ENCODE measurements around the gene CAPN15.
"Not testable (repeated sequence)": the region's sequence is repeated elsewhere in the genome, so short reads cannot be mapped to it uniquely, and the experiment has no call there.

CAPN15 gene
- total RNA-seq: 89.7 to 118 reads per million in 2 donors

DNA sequence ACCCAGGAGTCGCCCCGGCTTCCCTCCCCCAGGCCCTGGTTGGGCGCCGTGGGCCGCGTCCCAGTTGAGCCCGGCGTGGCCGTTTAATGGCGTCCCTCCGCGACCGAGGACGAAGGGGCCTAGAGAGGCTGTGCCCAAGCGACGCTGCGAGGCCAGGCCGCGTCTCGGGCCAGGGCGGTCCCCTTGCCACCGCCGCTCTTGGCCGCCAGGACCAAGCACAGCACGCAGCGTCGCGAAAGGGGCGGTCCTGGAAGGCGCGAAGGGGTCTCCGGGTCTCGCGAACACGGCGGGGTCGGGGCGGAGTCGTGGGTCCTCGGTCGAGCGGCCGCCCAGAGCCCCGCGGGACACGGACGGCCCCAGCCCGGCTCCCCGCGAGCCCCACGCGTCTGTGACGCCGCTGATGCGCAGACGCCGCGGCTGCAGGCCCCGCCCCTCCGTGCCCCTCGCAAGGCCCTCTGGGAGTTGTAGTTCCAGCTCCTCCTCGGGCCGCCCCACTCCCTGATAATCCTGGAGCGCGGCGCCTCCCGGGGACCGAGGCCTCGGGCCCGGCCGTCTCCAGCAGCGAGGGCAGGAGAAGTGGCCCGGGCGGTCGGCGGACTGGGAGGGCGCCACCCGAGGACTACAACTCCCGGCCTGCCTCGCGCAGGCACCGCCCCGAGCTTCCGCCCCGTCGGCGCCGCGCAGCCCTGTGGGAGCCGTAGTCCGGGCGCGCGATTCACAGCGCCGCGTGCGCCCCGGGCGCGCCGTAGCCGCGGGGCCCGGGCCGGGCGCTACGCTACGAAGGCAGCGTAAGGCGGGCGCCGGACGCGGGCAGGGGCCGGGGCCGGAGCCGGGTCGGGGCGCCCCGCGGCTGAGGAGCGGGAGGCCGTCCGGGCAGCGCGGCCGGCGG is at the start of gene CAPN15:
Gene CAPN15, plus strand, starts transcription at position 698 of the 889 bp plus-strand sequence. CDS start 19,127 bp downstream, outside the sequence.
- peak; percentile 76 for DNase-seq

DNA sequence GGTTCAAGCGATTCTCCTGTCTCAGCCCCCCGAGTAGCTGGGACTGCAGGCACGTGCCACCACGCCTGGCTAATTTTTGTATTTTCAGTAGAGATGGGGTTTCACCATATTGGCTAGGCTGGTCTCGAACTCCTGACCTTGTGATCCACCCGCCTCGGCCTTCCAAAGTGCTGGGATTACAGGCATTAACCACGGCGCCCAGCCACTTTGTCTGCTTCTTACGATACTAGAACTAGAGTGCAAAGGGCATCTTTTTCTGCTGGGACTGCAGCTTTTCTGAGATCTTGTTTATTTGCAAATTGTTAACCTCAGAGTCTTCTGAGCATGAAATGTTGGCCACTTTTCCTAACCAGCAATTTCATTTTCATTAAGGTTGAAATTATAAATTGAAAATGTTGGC is 49.2 kb upstream of the CAPN15 start:
- DNase-seq: not testable (repeated sequence)

DNA sequence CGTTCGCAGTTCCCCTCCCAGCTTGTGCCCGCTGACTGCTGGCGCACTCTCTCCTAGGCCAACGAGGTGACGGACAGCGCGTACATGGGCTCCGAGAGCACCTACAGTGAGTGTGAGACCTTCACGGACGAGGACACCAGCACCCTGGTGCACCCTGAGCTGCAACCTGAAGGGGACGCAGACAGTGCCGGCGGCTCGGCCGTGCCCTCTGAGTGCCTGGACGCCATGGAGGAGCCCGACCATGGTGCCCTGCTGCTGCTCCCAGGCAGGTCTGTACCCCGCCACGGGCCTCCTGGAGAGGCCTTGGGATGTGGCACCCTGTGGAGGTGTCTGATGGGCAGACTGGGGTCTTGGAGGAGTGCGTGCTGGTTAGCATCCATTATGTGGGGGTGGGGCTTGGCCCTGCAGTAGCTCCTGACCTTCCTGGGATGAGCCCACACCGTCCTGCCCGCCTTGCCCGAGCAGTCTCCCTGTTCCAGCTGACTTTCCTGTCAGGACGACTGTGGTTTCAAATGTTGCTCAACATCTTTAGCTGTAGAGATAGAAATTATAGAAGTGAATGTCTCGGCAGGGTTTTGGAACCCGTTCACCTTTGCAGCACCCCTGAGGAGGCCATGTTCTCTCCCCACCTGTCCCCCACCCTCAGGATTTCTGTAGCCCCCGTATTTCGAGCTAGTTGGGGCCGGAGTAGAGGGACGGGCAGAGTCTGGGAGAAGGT is 44.9 kb upstream of the CAPN15 start:
- DNase-seq: no peak

DNA sequence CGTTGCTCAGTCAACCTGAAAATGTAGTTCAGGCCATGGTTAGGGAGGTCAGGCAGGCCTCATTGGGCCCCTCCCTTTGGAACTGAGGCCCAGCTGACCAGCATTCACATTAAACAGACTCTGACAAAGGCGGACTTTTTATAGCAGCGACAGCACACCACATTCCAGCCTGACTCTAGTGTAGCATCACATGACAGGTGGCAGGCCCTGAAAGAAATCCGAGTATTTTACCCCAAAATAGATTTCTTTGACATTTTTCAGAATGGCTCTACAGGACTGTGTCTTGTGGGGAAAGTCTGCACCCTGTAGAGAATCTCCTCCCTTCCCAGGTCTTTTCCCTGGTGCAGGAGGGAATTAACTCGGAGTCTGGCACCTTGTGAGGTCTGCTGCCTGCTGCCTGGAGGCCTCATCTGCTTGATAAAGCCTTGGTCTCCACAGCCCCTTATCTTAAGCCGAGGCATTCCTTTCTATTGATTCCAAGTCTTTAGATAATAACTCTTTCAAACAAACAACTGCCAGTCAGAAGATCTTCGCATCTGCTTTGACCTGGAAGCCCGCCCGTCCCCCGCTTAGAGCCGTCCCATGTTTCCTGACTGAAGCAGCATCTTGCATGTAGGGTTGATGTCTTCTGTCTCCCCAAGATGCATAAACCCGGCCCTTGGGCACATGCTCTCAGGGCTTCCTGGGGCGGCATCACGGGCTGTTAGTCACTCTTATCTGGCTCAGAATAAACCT is 44.0 kb upstream of the CAPN15 start:
- no peak for DNase-seq

DNA sequence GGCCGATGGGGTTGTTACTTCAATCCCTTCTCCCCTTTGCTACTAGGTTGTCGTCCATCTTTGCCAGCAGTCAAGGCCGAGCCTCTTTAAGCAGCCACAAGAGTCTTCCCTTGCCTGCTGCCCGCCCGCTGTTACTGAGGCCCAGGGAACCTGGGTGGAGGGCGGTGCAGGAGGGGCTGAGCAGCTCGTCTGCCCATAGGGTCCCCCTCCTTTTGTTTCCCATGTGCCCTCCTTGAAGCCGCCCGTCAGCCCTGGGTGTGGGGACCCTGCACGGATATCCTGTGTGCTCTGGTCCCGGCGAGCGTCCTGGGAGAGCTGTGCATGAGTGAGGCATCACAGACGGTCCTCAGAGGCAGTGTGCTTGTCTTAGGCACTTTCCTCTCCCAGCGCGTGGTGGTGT is 37.9 kb upstream of the CAPN15 start:
- DNase-seq: no peak

DNA sequence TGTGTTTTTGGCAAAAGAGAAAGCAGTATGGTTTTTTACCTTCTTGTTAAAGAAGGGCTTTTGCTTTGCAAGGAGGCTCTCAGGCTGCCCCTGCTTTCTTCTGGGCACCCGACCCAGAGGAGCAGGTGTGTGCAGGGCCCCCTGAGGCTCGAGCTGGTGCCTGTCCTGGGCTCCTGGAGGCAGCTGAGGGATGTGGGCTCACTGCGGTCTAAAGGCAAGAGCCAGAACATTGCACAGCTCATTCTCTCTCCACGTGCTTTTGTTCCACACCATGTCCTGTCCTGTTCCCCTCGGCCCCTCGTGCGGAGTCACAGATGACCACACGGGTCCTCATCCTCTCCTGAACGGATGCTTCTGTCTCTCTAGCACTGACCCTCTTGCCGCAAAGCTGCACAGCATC is 36.7 kb upstream of the CAPN15 start:
- DNase-seq: no peak

DNA sequence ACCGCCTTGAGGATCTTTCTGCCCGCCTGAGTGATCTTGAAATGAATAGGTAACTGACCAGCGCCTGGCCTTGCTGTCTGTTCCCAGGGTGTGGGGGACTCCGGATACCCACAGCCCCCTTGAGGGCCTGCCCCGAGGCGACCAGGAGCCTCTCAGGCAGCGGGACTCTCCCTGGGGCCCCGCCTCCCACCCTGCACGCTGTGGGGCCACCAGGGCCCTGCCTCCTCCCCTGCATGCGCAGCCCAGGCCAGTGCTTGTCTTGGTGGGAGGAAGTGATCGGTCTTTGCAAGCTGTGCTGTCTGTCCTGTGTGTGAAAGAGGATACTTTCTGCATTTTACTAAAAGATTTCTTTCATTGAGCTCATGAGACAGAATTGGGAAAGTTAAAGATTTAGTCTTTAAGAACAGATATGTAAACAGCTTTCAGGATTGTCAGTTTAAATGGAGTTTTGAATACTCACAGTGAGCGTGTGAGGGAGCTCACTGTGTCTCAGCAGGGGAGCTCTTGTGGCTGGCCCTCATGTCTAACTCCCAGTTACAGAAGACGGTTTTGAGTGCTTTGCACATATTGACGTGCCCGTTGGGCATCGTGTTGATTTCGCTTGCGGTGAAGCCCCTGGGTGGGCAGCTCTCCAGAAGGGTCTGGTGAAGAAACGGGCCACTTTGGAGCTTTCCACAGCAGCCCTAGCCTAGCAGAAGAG is 36.1 kb upstream of the CAPN15 start:
- DNase-seq: no peak

DNA sequence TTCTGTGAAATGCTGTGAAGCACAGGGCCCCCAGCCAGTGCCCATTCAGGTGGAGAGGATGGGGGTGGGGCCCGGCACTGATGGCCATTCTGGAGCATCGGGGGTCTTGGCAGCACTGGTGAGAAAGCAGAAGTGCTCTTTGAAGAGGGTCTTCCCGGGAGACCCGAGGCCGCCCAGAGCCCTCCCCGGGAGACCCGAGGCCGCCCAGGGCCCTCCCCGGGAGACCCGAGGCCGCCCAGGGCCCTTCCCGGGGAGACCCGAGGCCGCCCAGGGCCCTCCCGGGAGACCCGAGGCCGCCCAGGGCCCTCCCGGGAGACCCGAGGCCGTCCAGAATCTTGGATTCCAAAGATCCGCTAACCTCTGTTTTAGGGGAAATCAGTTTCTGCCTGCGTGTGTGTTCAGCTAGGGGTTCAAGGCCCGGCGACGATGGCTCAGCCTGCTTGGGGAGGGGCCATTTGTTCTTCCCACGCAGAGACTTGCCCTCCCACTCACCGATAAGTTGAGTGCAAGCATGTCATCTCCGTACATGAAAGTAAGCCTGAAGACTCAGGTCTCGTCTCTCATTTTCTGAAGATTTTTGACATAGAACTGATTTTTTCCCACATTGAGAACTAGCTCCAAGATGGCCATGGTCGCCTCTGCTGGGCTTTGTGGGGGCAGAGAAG is 35.2 kb upstream of the CAPN15 start:
- DNase-seq: no peak

DNA sequence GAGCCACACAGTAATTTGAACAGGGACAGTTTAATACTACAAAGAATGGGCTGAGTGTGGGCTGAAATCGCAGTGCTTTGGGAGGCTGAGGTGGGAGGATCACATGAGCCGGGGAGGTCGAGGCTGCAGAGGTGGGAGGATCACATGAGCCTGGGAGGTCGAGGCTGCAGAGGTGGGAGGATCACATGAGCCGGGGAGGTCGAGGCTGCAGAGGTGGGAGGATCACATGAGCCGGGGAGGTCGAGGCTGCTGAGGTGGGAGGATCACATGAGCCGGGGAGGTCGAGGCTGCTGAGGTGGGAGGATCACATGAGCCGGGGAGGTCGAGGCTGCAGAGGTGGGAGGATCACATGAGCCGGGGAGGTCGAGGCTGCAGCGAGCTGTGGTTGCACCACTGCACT is 32.8 kb upstream of the CAPN15 start:
- not testable (repeated sequence) for DNase-seq

DNA sequence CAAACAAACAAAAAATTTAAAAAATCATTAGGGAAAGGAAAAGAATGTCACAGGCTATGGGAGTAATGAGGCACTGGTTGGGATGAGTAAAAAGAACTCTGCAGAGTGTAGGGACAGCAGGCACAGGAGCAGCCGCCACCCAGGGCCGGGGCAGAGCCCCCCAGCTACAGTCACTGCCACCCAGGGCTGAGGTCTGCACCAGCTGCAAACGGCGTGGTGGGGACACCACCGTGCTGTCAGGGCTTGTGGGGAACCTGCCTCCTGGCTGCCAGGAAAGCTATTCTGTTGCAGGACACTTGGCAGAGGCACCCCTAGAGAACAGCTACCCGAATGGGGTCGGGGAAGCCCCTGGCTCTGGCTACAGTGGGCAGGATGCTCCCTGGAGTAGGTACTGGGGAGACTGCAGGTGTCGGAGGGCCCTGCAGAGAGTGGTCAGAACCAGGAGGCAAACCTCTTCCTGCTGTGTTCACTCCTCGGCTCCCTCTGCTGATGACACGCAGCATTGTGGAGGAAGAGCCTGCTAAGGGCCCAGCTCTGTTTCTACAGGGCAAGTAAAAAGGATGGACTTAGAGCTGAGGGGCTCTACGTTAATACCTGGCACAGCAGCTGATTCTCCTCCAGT is 32.3 kb upstream of the CAPN15 start:
- no peak for DNase-seq

DNA sequence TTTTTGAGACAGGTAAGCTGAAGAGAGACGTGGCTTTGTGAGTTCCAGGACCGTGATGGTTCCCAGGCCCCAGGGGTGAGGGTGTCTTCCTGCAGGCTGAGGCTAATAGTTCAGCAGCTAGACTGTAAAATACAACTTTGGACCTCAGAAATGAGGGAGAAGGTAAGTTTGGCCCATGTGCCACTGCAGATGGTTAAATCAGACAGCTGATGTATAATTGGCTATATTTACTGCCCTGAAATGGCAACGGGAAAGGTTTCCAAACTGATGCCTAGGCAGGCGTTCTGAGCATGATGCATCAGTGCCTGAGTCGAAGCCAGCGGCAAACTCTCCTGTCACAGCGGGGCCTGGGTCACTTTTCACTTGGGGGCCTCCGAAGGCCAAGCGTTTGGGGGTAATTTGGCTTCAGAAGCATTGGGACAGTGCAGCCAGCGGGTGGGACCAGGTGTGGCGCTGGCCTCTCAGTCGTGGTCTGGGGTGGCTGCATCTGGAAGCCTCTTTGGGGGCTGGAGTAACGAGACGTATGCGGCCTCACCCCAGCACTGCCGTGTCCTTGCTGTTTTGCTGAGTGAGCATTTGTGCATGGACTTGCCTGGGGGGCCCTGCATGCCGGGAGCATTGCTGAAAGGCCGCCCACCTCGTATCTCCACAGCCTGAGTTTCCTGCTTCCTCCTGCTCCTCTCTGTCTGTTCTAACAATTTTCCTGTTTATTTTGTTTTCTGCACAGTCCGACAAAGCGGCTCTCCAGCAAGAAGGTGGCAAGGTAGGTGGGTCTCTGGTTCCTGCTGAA is 31.2 kb upstream of the CAPN15 start:
- no peak for DNase-seq

DNA sequence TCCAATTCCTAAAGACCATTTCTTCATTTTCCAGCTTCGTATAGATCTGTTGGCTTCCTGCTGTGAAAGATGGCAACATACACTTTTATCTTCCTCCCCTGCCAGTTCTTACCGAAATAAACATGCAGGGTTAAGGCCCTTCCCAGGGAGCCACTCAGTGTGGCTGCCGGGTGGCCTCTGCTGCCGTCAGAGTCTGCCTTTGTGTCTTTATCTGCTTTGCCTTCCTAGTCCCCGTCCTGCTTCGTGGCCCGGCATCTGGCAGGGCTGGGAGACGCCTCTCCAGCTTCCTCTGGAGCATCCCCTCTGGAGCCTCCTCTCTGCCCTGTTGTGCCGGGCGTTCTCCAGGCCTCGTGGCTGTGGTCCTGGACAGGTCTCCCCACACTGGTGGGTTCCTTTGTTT is 30.3 kb upstream of the CAPN15 start:
- no peak for DNase-seq

DNA sequence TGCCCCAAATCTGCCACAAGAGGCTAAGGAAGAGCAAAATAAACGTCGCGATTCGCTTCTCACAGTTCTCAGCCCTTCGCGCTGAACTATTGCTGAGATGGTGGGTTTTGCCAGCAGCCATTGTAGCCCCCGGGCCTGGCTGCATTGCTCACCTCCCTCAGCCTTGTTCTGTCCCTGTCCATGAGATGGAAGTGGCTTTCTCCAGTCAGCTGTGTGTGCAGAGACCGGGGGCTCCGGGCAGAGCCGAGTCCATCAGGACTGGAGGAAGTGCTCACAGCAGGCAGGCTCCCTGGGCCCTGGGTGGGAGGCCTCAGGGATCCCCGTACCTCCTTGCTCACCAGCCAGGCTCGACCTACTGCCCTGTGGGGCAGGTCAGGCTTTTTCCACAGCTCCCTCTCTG is 27.6 kb upstream of the CAPN15 start:
- DNase-seq: no peak

DNA sequence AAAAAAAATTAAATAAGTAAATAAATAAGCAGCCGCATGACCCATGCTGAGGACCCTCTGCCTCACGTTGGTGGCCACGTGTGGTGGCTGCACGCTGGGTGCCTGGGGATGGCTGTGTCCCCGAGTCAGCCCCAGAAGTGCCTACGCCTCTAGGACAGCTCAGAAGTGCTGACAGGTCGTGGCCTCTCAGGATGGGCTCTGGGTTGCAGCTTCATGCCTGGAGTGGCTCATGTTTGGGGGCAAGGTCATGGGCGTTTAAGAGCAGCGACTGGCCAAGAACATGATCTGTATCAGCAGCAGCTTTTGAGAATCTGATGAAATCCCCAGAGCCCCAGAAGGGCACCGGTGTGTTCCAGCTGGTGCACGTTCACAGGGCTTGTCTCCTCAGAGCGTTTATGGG is 26.8 kb upstream of the CAPN15 start:
- DNase-seq: no peak

DNA sequence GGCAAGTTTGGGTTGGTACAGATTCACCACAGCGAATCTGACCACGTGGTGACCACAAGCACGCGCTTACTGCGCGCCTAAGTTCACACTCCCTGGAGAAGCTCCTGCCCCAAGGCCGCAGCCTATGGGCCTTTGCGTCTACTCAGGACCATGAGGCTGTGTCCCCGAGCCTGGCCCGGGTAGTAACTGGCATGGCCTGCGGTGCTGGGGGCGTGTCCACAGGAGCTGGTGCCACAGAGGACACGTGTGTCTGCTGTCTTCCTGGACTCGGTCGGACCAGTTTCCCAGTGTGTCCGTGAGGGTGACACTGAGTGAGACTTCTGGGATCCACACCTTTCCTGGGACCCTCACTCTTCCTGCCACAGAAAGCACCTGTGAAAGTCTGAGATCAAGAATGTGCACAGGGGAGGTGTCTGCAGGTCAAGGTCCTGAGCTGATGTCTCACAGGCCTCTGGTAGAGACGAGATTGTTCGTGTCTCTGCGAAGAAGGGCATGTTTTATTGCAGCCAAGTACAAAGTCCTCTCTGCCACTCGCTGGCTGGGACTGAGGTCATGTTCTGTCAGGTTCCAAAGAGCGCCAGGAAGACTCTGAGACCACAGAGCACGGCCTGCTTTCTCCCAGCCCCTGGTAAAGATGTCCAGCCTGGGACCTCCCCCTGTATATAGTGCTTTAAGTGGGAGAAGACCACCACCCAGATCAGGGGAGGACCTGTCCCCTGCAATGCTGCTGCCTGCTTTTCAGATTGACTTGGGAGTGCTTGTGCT is 25.2 kb upstream of the CAPN15 start:
- DNase-seq: no peak

DNA sequence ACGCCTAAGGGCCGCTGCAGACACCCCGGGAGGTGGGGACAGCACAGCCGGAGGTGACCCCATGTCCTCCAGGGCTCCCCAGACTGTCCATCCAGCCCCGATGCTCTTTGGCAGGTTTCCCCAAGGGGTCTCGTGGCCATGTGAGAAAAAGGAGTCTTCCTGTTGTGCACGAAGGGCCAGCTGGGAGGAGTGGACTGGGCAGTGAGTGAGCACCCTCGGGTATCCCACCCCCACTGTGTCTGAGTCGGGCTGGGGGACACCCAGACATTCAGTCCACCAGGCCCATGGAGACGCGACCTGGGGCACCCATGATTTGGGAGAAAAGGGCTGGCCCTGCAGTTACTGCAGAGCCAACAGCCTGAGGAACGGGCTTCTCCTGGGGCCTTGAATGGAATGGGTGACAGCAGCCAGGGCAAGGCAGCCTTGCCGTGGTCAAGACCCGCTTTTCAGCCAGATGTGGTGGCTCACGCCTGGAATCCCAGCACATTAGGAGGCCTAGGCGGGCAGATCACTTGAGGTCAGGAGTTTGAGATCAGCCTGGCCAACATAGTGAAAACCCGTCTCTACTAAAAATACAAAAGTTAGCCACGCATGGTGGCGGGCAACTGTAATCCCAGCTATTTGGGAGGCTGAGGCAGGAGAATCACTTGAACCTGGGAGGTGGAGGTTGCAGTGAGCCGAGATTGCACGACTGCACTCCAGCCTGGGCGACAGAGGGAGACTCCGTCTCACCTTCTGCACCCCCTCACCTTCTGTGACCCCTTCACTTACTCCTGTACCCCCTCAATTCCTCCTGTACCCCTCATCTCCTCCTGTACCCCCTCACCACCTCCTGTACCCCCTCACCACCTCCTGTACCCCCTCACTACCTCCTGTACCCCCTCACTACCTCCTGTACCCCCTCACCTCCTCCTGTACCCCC is 24.1 kb upstream of the CAPN15 start:
- DNase-seq: no peak

DNA sequence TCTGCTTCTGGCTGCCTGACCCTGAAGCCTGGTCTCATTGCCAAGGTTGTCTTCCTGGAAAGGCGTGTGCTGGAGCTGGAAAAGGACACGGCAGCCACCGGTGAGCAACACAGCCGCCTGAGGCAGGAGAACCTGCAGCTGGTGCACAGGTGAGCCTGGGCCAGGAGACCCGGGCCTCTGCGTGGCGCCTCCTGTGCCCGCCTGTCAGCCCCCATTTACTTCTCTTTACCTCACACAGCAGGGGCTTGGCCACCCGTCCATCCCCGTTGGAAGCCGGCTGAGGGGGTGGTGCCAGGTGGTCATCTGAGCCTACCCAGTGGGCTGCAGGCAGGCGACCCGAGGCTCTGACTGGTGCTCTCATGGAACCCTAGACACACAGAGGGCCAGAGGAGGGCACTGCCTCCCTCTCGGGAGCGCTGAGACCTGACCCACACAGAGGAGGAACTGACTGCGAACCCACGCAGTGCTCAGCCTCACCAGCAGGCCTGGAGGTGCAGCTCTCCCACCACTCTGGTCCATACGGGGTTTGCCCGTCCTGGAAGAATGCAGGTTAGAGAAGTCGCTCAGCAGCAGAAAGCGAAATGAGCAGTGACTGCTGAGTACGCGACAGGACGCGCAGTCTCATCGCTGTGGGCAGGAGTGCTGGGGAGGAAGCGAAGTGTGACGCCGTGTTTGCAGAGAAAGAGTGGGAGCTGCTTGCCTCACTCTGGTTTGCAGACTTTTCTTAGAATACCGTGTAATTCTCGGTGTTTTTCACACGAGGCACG is 21.9 kb upstream of the CAPN15 start:
- DNase-seq: no peak

DNA sequence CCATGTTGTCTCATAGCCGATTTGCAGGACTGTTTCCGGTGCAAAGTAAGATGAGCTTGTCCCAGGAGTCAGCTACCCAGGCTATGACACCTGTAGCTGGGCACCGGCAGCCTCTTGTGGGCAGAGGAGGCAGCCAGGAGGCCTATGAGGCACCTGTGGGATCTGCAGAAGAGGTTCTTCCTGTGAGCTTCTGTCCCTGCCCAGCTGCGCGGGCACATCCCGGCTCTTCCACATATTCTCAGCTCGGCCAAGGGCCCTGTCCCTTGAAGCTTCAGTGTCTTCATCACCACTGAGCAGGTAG is 21.3 kb upstream of the CAPN15 start:
- no peak for DNase-seq
